HG03575 (cell line): Measurements from ENCODE around the gene C22orf23.

Source experiments
- ATAC-seq: cut with Tn5 transposase; IDR thresholded peaks from one replicate; pipeline ENCODE4 v1.9.1; 2021; ENCODE audit not compliant: unreplicated experiment, insufficient number of reproducible peaks, low FRiP score; ENCODE audit errors: extremely low read depth

The C22orf23 gene

GRCh38 chr22:37909766-37910165 lies 43.6 kb downstream of the C22orf23 start:
- ATAC-seq: no peak

GRCh38 chr22:37907036-37907954 lies 46.1 kb downstream of the C22orf23 start:
- ATAC-seq: no peak

DNA sequence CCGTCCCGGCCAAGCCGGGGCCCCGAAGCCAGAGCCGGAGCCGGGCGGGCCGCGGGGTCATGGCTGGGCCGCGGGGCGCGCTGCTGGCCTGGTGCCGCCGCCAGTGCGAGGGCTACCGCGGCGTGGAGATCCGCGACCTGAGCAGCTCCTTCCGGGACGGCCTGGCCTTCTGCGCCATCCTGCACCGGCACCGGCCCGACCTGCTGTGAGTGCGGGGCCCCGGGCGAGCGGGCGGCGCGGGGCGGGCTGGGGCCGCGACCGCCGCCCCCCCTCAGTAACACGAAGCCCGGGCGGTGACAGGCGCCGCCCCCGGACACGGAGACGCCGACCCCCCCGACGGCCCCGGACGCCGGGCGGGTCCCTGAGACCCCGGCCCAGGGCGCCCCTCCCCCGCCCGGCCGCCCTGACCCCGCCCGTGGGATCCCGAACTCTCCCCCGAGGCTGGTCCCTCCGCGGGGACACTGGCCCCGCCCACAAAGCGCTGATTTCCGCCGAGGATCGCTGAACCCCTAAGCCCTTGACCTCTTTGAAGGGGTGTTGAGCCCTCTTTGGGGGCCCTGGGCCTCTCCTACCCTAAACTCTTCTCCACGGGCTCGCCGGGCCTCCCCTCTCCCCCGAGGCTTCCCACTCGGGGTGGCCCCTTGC lies 46.9 kb downstream of the C22orf23 start:
- no peak for ATAC-seq

GRCh38 chr22:37905534-37906363 lies 47.7 kb downstream of the C22orf23 start, which contains the start of gene MICALL1:
Gene MICALL1 (plus strand): TSS chr22:37906297. CDS start chr22:37906423, 126 bp downstream.
- ATAC-seq: no peak

DNA sequence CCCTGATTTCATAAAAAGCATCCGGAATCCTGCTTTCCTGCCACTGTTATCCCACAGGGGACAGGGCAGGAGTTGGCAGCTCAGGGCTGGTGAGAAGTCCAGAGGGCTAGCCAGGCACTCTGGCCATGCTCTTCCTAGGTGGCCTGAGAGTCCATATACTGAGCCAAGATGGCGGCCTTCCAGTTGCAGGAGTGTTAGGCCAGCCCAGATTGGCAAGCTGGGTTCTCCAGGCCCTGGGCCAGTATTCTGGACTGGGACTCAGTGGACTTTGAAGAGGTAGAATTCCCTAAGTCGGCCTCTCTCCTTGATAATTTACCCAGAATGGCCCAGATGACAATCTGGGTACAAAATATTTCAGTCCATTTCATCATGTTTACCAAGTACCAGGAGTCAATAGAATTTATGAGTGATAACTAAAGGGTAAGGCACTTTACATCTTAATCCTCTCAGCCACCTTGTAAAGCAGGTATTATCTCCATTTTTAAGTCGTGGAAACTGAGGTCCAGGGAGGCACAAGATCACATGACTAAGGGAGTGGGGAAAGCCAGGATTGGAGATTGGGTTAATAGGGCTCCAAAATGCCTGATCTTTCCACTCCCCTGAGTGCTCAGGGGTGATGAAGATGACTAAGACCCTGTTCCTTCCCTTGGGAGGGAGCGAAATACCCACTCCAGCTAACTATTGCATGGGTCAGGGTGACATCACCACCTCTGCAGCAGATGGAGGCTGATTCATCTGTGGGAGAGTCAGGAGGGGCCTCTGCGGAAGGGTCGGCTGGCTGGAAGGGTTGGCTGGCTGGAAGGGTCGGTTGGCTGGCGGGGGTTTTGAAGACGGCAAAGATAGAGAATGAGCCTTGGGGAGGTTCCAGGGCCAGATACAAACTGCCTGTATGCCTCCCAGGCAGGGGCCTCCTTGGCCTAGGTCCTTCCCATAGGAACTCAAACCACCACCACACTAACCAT lies 48.5 kb downstream of the C22orf23 start:
- no peak for ATAC-seq

DNA sequence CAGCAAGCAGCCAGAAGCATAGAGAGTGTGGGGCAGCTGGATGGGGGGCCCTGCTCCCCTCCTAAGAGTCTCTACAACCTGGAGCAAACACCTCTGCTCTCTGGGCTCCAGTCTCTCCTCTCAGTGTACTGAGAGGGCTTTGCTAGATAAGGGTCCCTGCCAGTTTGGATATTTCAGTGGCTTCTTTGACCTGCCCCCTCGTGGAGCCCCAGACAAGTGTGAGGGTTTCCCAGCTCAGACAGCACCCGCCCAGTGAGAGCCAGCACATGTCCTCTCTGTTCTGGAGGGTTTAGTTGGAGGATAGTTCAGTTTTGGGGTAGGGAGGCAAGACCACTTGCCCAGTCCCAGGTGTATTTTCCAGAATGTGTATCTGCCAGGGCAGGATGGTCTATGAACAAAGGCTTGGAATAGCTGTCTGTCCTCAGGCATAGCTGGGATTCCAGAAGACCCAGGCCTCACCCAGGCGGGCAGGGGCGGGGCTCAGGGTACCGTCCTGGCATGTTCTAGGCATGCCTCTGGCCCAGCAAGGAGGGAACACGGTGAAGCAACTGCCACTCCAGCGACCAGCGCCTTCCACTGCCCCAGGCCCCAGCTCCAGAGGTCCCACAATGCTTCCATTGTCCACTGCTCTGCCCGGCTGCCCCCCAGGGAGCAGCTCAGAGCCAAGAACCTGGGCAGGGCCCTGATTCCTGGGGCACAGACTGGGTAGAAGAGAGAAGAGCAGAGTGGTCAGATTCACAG lies 54.8 kb downstream of the C22orf23 start:
- ATAC-seq: no peak

GRCh38 chr22:37897807-37898206 lies 55.6 kb downstream of the C22orf23 start:
- ATAC-seq: no peak

GRCh38 chr22:37896939-37897338 lies 56.5 kb downstream of the C22orf23 start:
- ATAC-seq: no peak

DNA sequence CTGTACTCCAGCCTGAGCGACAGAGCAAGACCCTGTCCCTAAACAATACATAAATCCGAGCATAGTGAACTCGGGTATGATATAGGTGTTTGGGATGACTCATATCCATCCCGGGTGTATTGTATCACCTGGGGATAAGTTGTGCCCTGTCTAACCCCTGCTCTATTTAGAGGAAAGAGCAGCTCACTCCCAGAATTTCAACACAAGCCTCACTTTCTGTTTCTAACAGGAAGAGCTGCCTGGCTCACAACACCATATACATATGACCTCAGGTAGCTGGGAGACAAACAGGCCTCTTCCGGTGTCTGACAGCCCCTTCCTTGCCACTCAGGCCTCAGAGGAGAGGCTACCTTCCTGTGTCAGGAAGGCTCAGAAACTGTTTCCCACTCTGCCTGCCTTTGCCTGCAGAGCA lies 57.2 kb downstream of the C22orf23 start:
- ATAC-seq: no peak

- no peak for ATAC-seq
Observed at GRCh38 chr22:37894939-37895670, 58.3 kb downstream of the C22orf23 start.

DNA sequence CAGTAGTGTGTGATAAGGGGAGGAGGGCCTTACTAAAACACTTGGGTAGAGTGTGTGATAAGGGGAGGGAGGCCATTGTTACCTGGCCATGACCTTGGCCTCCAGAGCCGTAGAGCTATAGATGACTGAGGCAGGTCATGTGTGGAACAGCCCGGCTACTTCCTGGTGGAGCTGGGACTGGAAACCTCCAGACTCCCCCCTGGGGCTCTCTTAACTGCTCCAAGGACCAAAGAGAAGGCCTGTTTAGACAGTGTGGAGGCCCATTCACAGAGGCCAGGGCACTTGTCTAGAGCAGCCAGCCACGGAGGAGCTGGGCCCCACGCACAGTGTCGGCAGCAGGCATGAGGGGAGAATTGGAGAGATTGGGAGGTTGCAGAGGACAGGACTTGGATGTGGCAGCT lies 59.8 kb downstream of the C22orf23 start:
- ATAC-seq: no peak
